NAMALWA (cell line): ENCODE data around the gene USH2A.
A peak's percentile ranks its signal among the peaks of the same experiment; 100 is the strongest.

Experiments used
- DNase-seq: peaks from one replicate; pipeline ENCODE4 v3.0.0-alpha.2; 2015; ENCODE audit warnings: low spot score

The USH2A gene

DNA sequence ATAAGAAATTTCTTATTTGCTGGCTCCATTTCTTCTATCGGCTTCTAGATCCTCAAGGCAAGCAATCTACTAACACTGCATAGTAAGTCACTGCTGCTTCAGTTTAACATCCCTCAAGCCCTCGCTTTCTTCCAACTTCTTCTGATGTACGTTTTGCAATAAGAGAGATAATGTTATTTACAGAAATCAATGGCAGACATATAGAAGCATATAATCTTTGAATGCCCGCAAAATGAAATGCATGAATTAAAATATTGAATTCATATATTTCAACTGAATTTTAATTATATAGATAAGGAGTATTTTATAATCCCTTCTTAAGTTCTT is 712.4 kb downstream of the USH2A start:
- no peak for DNase-seq

DNA sequence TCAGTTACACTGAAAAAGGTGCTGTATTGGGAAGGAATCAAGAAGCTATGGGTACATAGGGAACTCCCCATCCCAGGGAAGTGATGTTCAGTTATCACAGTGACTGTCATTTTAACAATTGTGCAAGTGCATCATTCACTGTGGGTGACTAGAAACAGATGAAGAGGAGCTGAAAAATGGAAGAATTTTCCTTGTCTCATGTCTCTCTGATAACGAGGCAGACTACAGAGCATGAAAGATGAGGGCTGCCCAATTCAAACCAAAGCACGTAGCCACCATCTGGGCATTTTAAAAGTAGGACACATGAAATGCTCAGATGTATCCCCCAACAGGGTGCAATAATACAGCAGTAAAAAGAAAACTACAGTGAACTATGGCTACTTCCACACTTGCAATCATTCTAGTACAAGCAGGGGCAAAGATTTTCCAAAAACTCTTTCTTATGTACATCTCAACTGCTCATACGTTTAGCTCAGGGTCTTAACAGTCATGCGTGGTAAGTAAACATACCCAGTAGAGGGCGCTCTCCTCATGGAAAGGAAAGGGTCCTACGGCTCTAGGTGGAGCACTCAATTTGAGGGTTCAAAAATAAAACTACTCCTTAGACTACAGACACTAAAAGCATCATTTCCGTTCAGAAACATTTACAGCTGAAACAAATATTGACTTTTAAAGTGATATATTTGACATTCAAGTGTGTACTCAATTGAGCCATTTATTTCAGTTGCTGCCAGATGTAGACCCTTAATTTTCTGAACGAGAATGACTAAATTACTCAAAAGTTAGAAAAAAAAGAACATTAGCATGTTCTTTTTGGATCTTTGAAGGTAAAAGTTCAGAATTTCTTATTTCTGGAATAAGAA is 713.0 kb downstream of the USH2A start:
- peak; percentile 68 for DNase-seq

DNA sequence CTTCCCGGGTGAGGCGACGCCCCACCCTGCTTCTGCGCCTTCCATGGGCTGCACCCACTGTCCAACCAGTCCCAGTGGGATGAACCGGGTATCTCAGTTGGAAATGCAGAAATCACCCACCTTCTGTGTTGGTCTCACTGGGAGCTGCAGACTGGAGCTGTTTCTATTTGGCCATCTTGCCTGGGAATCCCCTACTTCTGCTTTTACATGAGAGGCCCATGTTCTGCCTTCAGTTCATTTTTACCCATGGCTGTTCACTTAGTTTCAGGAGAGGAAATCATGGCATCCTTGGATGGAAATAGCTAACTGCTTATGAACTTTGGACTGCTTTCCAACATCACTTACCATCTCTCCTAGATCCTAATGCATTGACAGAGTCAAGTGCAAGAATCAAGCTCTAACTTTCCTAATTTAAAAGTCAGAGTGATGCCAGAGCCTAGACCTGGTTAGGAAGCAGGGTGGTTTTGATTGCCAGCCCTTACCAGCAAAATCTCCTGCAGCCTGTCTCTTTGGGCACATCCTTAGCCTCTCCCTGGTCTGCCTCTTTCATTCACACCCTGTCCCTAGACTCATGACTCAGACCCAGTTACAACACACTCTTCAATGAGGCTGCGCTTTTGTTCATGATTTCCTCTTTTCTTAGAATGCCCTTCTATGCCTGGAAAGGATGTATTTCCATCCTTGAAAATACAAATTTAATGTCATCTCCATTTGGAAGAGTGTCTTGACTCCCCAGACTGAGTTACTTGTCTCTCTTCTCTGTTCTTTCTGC is 719.0 kb downstream of the USH2A start:
- DNase-seq, result no peak

DNA sequence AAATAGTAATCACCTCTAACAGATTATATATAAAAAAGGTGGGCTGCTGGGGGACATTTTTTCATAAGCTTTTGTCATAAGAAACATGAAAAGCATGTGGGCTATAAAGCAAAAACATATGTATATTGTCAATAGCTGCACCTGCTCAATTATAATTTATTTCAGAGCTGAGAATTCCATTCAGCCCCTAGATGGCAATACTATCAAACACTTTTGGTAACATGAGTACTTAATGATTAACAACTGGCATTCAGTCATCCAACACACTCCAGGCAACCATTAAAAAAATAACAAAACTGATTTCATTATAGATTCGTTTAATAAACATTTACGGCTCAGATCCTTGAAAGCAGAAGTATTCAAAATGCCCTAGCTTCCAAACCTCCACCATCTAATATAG is 741.0 kb downstream of the USH2A start:
- peak; percentile 15 for DNase-seq

DNA sequence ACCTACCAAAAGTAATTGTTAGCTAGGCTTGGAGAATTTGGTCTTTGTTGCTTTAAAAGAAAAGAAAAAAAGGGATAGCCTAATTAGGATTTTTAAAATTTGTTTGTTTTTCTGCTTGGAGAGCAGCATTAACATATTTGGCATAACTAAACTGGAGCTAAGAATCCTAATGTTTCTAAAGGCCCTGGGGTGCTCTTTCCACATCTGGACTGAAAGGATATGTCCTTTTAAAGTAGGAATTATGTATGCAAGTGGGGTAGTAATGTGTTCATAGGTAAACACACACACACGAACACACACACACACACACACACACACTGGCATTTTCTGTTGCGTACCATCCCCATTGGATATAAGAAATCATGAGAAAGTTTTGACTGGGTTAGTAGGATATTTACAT is 742.2 kb downstream of the USH2A start:
- DNase-seq, result no peak

DNA sequence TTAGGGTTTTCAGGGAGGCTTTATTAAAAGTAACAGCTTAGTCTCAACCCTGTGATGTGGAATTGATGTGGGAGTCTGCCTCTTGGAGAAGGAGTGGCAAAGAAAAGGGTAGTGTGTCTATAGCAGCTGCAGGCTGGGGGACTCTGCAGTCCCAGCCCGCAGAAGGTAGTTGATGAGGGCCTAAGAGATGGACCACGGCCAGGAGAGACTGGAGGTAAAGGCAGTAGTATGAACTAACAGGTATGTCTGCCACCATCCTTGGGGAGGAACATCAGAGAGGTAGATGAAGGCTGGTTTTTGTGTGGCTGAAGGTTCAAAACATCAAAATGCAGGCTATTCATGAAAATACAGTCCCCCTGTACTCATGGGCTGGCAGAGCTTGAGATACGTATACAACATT is 744.0 kb downstream of the USH2A start:
- DNase-seq, result no peak

DNA sequence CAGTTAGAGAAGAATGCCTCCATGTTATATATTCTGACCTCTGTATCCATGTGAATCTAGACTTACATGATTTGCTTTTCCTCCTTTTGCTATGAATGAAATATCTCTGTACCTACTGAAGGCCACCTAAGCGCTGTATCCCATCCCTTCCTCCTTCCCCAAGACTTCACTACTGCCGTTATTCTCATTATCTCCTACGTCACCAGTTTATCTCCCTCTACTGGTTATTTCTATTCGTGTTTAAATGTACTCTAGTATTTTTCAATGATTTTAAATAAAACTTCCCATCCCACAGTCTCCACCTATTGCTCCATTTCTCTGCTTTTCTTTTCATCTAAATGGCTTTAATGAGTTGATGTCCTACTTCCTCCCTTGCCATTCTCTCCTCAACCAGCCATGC is 746.1 kb downstream of the USH2A start:
- no peak for DNase-seq

DNA sequence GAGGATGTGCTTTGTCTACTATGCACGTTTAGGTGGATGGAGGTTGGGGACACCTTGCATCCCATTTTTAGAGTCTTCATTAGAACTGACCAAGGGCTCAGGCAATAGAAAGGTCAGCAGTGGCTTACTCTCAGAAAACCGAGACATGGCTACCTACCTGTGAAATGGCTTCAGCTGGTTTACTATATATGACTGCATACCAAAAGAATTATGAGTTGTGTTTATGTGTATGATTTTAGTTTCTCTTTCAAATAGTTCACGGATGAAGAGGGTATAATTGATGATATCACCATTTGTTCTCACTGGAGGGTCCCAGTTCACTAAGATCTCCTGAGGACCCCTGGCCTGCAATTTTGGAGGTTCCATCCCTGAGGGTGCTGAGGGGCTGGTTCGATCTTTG is 749.3 kb downstream of the USH2A start:
- no peak for DNase-seq

DNA sequence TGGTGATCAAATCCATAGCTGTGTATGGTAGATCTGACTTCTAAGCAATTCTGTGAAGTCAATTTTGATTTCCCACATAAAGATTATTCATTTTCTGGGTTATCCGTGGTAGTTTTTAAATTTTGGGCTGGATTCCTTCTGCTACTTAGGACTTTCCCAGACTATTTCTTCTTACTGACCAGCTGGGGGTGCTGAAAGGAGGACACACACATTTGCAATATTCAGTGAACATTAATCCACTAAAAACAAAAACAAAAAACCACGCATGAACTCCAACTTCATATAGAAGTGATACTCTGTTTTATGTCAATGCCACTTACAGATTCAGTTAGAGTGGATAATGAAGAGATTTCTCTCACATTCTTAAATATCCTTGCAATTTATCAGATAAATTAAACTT is 750.8 kb downstream of the USH2A start:
- DNase-seq, result no peak

DNA sequence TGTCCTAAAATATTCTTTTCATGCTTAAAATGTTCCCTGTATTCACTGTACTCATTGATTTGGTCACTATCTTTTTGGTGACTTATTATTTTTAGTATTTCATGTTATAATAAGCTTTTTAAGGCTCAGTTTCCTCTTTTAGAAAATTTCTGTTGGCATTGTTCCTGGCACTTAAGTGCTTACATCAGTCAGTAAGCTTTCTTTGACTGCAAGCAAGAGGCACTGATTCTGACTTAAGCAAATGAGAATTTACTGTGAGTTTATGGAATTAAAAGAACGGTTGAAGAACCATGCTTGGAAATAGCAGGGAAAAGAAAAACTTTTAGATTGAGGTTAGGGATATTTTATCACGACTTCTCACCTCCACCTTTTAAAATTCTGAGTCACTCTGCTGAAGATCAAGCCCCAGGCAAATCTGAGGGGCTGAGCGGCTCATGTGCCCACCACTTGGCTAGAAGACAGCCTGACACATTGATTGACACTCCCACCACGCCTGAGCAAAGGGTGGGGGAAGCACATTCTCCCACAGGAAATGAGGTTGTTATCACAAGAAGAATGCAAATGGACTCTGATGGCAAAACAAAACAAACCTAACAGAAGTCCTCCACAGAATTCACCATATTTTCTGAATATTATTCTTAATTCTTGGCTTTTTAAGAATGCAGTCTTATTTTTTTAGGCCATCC is 753.3 kb downstream of the USH2A start:
- no peak for DNase-seq

DNA sequence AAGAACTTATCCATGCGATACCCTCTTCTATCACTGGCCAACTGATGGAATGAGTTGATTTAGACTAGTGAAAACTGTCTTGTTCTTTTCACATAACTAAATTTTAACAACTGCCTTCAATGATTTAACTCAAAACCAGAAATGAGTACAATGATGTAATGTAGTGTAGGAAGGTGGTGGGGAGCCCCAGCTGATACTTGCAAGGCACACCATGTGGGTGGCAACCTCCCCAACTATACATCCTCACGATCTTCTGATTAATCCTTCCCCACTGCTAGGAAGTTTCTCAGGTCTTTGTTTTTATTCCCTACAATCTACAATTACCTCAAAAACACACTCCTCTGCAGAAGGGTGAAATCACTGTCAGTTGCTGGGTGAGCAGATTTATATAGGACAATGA is 755.5 kb downstream of the USH2A start:
- no peak for DNase-seq

DNA sequence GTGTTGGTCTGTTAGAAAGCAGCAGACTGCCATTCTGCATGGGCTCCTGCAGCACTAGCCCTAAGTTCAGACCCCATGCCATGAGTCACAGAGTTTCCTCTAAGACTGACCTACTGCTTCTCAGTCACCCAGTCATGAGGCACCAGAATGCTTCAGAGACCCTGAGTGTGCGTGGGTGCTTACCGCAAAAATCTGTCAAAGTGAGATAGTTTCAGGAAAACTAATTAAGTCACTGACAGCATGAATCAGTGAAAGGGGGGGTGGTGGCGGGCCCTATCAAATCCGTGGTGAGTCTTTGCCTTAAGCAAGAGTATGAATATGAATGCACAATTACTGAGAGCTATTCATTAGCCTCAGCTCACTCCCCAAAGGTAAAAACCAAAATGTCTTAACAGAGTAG is 758.0 kb downstream of the USH2A start:
- DNase-seq, result no peak

DNA sequence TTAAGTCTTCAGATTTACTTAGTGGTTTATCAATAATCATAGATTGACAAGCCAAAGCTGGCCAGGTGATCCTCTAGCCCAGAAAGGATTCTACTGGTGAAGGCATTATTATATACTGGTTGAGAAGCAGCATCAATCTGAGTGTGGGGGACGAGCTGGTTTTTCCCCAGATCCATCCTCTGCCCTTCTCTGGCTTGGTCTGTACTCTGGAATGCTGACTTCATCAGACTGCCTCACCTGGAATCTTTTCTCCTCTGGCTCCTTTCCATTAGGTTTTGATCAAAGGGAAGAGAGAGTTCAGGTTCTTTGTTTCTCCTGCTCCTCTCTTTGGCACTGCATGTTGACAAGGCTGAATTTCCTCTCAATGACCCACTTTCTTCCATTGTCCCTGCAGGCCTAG is 762.2 kb downstream of the USH2A start:
- no peak for DNase-seq

DNA sequence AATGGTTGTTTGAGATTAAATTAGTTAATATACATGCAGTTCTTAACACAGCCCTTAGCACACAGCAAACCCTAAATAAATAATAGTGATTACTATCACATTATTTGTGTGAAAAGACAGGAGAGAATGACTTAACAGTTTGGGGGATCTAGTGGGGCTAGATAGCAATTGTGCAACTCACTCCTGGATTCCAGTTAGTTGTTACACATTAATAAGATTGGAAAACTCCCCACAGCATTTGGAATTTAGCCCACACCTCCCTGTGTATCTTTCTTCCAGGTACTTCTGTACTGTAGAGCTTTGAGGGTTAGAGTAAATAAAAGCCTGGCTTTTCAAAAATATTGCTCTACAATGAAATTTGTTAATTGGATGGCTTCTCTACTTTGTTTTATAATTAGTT is 763.0 kb downstream of the USH2A start:
- no peak for DNase-seq

DNA sequence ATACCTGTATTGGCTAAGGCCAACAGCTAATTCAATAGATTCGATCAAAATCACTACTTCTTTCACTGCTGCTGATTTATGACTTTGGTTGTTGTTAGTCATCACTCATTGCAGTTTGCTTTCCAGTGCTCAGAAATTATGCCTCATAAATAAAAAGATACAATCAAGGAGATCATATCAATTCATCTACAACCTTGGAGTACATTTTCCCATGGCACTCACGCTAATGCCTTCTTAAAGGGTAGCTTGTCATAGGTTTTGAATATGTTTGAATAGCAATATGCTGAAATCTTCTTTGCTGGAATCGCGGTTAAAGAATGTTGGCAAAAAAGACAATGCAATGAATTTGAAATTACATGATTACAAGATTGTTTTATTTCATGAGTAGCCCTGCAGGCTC is 766.2 kb downstream of the USH2A start:
- DNase-seq, result no peak

DNA sequence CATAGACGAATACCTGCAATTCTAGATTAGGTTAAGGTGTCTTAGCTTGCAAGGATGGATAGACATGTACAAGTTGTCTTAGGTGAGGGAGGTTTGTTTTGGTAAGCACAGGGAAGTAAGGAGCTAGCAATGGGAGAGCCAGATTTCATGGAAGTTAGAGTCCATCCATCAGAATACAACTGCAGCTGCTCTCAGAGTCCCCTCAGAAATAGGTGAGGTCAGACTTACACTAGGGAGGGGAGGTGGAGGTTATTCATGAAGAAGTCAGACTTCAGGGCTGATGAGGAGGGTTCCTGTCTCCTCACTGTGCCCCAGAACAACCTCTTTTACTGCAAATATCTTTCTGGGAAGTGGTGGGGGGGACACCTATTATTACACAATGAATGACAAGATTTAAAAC is 770.9 kb downstream of the USH2A start:
- DNase-seq, result no peak

DNA sequence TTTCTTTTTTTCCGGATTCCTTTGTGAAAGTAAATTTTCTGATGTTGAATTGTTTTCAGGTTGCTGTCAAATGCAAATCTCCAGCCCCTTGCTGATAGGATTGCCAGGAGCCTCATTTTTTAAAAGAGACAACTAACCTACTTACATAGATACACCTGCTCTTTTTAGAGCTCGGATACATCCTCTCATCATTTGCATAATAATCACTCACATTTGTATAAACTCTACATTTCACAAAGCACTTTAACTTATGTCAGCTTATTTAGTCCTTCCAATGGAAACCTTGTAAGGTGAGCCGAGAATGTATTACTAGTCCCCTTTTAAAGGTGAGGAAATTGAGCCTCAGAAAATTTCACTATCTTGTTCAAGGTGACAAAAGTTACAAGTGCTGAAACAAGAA is 771.4 kb downstream of the USH2A start:
- DNase-seq, result no peak

DNA sequence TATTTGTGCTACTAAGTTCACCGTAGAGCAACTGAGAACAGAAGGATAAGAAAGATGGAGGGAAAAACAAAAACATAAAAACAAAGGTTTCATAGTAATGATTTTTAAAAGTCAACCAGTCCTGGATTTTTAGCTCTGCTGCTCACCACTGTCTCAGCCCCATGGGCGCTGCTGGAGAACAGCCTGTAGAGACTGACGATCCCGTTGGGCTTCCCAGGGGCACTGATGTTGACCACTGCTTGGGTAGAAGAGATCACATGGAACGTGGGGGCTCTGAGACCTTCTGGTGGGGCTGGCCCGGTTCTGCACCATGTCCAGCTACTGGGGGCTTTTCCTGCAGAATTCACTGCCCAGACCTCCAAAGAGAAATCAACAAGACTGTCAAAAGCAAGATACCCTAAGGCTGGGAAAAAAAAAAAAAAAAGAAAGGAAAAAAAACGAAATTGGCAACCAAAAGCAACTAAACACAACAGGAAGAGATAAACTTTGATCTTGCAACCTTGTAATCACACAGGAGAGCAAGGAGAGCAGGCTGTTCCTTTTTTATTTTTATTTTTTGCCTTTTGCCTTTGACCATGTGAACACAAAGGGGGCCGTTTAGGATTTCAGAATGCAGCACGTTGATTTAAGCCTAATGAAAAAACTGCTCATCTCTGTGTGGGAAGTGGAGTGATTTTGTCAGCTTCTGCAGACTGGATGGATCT is 772.6 kb downstream of the USH2A start:
- DNase-seq, result no peak

DNA sequence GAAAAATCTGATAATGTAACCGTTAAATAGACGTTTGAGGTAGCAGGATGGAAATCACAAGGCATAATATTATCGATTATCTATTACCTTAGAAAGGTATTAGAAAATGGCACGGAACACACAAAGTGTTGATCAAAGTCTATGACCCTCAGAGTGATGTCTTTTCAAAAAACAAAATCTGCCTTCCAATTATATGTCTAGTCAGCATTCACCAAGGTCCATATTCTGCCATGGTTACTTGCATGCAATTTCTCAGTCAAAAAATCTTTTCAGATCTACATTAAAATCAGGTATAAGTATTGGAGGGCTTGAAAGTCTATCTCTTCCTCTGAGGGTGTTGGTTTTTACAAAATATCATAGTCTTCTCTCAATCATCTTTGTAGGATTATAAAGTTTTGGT is 774.3 kb downstream of the USH2A start:
- no peak for DNase-seq

DNA sequence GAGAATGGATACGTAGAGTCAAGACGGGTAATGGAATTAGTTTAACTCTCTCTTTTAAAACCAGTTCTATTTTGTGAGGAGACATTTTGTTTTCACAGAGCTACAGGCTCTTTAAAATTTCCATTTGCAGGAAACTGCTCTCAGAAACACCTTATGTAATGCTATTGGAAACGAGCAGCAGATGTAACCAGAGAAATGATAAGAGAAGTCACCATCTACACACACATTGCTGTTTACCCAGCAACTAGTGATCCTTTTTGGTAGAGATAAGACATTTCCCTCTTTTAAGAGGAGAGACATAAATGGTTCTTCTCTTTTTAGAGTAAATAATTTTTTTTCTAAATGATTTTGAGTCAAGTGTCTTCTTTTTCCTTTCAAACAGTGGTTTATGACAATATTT is 775.5 kb downstream of the USH2A start:
- DNase-seq, result no peak

DNA sequence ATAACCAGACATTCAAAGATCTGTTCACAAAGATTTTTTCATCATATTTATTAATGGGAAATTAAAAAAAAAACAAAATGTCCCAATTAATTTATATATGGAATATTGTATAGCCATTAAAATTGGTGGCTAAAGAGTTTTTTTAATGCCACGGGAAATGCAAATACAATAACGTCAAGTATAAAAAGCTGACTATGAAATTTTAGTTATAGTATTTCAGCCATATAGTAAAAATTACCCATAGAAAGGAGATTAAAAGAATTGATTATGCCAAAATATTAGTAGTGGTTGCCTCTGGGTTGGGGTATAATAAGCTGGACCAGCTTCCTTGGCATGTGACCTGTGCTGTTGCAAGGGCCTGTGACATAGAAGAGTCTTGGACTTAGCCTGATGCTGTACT is 777.4 kb downstream of the USH2A start:
- no peak for DNase-seq

DNA sequence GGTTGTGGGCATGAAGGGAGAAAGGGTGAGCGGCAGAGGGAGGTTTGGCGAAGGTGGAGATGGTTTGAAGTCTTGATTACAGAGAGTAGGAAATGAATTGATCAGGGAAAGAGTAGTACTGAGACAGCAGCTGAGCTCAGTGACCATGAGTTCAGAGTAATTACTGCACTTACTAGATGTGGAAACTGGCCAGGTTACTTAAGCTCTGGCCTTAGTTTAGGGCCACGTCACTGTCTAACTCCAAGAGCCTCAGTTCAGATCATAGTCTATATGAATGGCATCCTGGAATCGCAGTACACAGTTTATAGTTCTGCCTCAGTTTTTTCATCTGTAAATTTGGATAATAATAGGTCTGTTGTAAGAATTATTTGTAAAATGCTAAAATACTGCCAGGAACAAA is 778.1 kb downstream of the USH2A start:
- no peak for DNase-seq
